ENCODE measurements around the gene DLG5.
A peak's percentile ranks its signal among the peaks of the same experiment; 100 is the strongest.

DLG5 gene

GRCh38 chr10:77850620-77851231 lies 75.8 kb downstream of the DLG5 start:
- H3K9me3 ChIP-seq, result no peaks in the 10 kb centered on the region
- no peaks in the 10 kb centered on the region for H3K27me3 ChIP-seq
- peaks cover 22% of the 10 kb centered on the region for H3K4me1 ChIP-seq
- H3K4me3 ChIP-seq, result no peak overlapping the region
- H3K27ac ChIP-seq, result no peak overlapping the region
- H3K4me2 ChIP-seq, result no peak overlapping the region
- peaks cover 57% of the 10 kb centered on the region for H3K36me3 ChIP-seq
- no peak for TF ChIP-seq Cebpa-rat (IDR thresholded peaks at IDR 0.05)
- H3K9ac ChIP-seq, result no peak overlapping the region
- H4K20me1 ChIP-seq, result no peaks in the 10 kb centered on the region

GRCh38 chr10:77849039-77849664 lies 77.4 kb downstream of the DLG5 start:
- Histone ChIP-seq H3K9me3 (no peaks in the 10 kb centered on the region), H3K27ac (no peak overlapping the region), H4K20me1 (no peaks in the 10 kb centered on the region), H3K9ac (no peak overlapping the region), H3K4me3 (no peak overlapping the region), H3K4me2 (peak overlapping the region; percentile 45), H3K27me3 (no peaks in the 10 kb centered on the region), H3K36me3 (peaks cover 49% of the 10 kb centered on the region), H3K4me1 (peaks cover 30% of the 10 kb centered on the region)
- TF ChIP-seq Cebpa-rat (IDR thresholded peaks at IDR 0.05), result no peak

DNA sequence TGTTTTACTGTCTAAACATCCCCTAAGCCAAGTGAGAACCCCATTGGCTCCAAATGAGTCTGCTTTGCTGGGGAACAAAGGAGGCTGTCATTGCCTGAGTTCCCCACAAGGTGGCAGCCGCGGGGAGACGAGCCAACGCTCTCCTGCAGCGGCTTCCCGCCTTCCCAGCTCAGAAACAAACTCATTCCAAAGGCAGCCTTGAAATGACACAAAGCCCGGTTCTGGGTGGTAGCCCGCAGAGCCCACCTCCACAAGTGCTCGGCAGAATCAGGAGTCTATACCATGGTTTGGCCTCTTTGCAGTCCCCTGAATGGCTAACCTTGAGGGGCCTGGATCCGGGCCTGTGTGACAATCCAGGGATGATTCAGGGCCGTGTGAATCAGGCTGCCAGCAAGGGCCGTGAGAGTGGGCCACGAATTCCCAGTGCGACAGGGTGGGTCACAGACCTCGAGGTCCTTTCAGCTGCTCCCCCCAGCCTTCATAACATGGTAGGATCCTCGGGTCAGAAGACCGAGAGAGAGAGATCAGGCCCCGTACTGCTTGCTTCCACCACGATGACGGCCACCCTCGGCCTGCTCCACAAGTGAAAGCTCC lies 79.7 kb downstream of the DLG5 start:
- H4K20me1 ChIP-seq, result no peaks in the 10 kb centered on the region
- H3K4me1 ChIP-seq, result peaks cover 30% of the 10 kb centered on the region
- H3K27ac ChIP-seq, result no peak overlapping the region
- TF ChIP-seq Cebpa-rat (IDR thresholded peaks at IDR 0.05), result no peak
- no peaks in the 10 kb centered on the region for H3K9me3 ChIP-seq
- no peak overlapping the region for H3K4me2 ChIP-seq
- no peak overlapping the region for H3K9ac ChIP-seq
- H3K36me3 ChIP-seq, result peaks cover 52% of the 10 kb centered on the region; the same call in 1 of the 2 replicates
- no peaks in the 10 kb centered on the region for H3K27me3 ChIP-seq
- H3K4me3 ChIP-seq, result no peak overlapping the region

DNA sequence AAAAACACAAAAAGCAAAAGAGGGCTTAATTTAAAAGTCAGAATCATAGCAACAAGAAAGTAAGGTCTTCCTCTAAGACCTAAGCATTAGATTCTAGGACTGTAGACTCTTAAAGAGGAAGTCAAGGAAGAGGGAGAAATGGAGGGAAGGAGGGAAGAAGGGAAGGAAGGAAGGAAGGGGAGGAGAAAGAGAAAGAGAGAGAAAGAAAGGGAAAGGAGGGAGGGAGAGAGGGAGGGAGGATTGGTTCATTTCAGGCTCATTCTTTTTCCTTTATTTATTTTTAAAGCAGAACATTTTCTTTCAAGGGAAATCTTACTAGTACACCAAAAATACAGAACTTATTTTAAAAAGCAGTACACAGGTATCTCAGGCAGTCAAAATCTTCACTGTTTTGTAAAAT lies 81.1 kb downstream of the DLG5 start:
- H3K9me3 ChIP-seq, result no peaks in the 10 kb centered on the region
- no peaks in the 10 kb centered on the region for H4K20me1 ChIP-seq
- no peak overlapping the region for H3K27ac ChIP-seq
- H3K36me3 ChIP-seq, result peaks cover 52% of the 10 kb centered on the region
- H3K9ac ChIP-seq, result peak overlapping the region; percentile 23; the same call in 1 of the 2 replicates
- H3K27me3 ChIP-seq, result no peaks in the 10 kb centered on the region
- no peak for TF ChIP-seq Cebpa-rat (IDR thresholded peaks at IDR 0.05)
- no peak overlapping the region for H3K4me3 ChIP-seq
- H3K4me1 ChIP-seq, result peaks cover 30% of the 10 kb centered on the region
- peak overlapping the region; percentile 5; the same call in 1 of the 2 replicates for H3K4me2 ChIP-seq

DNA sequence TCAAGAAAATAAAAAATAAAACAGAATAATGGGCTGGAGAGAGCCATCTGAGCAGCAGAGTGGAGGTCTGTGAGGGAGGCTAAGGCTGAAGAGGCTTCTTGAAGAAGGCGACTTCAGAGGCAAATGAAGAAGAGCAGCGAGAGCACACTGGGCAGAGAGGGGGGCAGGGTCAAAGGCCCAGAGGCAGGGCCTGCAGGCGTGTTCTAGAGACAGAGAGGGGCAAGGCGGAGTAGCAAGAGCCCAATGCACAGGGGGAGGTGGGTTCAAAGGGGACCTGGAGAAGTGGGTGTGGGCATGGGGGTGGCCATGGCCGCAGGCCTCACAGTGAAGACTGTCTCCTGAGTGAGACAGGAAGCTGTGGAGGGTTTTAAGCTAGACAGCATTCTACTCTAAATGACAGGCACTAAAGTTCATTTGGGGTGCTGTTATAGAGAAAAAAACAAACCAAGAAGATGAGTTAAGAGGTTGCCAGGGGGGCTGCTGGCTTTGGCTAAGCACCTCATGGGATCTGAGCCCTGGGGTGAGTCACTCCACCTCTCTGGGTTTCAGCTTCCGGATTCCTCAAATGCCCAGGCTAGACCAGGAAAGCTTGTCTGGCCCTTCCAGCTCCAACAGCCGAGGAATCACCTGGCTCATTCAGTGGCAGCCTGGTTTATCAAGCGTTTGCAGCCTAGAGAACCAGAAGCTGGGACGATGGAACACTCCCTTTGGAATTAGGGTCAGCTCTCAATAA lies 81.7 kb downstream of the DLG5 start:
- Histone ChIP-seq H4K20me1 (no peaks in the 10 kb centered on the region), H3K4me3 (no peak overlapping the region), H3K36me3 (peaks cover 57% of the 10 kb centered on the region), H3K27ac (no peak overlapping the region), H3K4me1 (peaks cover 30% of the 10 kb centered on the region), H3K4me2 (peak overlapping the region; percentile 5; the same call in 1 of the 2 replicates), H3K9me3 (no peaks in the 10 kb centered on the region), H3K9ac (peak overlapping the region; percentile 23; the same call in 1 of the 2 replicates), H3K27me3 (no peaks in the 10 kb centered on the region)
- TF ChIP-seq Cebpa-rat (IDR thresholded peaks at IDR 0.05), result no peak

GRCh38 chr10:77844177-77844576 lies 82.4 kb downstream of the DLG5 start:
- no peak for TF ChIP-seq Cebpa-rat (IDR thresholded peaks at IDR 0.05)
- Histone ChIP-seq H3K36me3 (peaks cover 57% of the 10 kb centered on the region), H3K9ac (no peak overlapping the region), H3K27ac (no peak overlapping the region), H4K20me1 (no peaks in the 10 kb centered on the region), H3K9me3 (no peaks in the 10 kb centered on the region), H3K4me2 (no peak overlapping the region), H3K27me3 (no peaks in the 10 kb centered on the region), H3K4me3 (no peak overlapping the region), H3K4me1 (peaks cover 27% of the 10 kb centered on the region)

DNA sequence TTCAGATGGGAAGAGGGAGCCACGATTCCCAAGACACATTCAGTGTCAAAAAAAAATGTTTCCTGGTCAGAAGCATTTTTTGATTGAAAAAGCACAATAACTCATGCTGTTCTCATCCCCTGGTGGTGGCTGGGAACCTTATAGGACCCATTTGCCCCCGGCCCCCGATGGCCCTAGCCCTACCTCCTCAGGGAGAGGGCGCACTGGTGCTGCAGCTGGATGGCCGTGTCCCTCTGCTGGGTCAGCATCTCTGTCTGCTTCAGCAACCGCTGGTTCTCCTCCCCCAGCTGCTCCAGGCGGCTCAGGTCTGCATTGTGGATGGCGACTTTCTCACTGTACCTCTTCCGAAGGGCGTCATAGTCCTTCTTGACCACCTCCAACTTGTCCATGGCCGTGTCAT lies 83.3 kb downstream of the DLG5 start:
- H3K4me3 ChIP-seq, result no peak overlapping the region
- no peak overlapping the region for H3K4me2 ChIP-seq
- no peak overlapping the region for H3K27ac ChIP-seq
- no peak overlapping the region for H3K9ac ChIP-seq
- H4K20me1 ChIP-seq, result no peaks in the 10 kb centered on the region
- H3K36me3 ChIP-seq, result peaks cover 63% of the 10 kb centered on the region
- peaks cover 26% of the 10 kb centered on the region for H3K4me1 ChIP-seq
- TF ChIP-seq Cebpa-rat (IDR thresholded peaks at IDR 0.05), result no peak
- no peaks in the 10 kb centered on the region for H3K9me3 ChIP-seq
- H3K27me3 ChIP-seq, result no peaks in the 10 kb centered on the region

DNA sequence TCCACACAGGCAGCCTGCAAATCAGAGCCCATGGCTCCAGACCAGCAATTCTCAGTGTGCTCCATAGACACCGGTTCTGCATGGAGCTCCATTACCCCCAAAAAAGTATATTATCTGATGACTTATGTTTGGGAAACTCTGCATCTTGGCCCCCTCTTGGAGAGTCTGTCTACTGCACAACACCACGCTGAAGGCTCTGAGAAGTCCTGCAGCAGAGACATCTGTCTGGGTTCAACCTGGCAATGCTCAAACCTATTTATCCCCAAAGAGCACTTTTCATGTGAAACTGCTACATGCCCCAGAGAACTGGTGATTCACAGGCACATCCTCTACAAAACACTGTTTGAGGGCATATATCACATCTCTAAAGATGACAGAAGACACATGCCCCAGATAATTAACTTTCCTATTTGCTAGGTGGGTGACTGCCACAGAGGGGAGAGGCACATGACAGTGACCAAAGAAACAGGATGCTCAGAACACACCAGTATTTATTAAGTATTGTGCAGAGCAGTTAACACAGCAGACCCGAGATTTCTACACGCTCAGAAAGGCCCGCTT lies 83.8 kb downstream of the DLG5 start:
- Histone ChIP-seq H3K4me1 (peaks cover 27% of the 10 kb centered on the region), H3K27ac (no peak overlapping the region), H3K4me2 (no peak overlapping the region), H3K9me3 (no peaks in the 10 kb centered on the region), H3K36me3 (peaks cover 59% of the 10 kb centered on the region), H3K4me3 (no peak overlapping the region), H3K27me3 (no peaks in the 10 kb centered on the region), H4K20me1 (peaks cover 3% of the 10 kb centered on the region; the same call in 1 of the 2 replicates), H3K9ac (no peak overlapping the region)
- TF ChIP-seq Cebpa-rat (IDR thresholded peaks at IDR 0.05), result no peak

DNA sequence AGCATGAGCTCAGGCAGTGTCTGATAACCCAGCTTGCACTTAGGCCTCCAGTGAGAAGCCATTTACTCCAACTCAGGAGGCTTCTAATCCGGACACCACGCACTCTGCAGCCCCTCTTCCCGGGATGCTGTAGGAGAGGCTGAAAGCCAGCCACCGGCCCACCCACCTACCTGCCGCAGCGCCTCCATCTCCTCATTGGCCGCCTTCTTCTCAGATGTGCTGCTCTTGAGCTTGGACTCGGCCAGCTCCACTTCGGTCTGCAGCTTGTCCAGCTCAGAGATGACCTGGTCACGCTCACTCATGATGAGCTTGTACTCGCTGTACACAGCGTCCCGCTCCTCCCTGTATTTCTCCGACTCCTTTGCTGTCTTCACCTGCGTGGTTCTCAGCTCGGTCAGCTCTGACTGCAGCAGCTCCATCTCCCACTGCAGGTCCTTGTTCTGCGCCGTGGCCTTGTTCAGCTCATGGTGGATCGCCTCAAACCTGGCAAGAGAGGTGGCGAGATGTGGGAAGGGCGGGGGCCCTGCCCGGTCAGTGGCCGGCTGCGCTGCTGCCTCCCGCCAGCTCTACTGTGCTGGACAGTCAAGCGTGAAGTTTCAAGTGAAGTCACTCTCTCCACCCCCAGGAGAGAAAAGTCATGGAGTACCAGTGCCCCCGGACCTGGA lies 84.7 kb downstream of the DLG5 start:
- Histone ChIP-seq H3K27me3 (no peaks in the 10 kb centered on the region), H3K36me3 (peaks cover 57% of the 10 kb centered on the region), H3K27ac (no peak overlapping the region), H3K4me1 (peaks cover 27% of the 10 kb centered on the region), H3K4me3 (no peak overlapping the region), H3K9ac (no peak overlapping the region), H3K9me3 (no peaks in the 10 kb centered on the region), H4K20me1 (peaks cover 7% of the 10 kb centered on the region; the same call in 1 of the 2 replicates), H3K4me2 (no peak overlapping the region)
- TF ChIP-seq Cebpa-rat (IDR thresholded peaks at IDR 0.05), result no peak
